GM12872 (cell line): Measurements from ENCODE around the gene CTNNA3.

Experiments
- CTCF ChIP-seq: IDR thresholded peaks from 3 replicates; pipeline ENCODE4 v1.5.1; 2011; ENCODE audit warnings: low read depth, mild to moderate bottlenecking, low read length, moderate library complexity; ENCODE audit not compliant: insufficient read depth

The CTNNA3 gene

GRCh38 chr10:66071907-66072306 is 1624.1 kb downstream of the CTNNA3 start:
- no peak for TF ChIP-seq CTCF

GRCh38 chr10:66058594-66058993 is 1637.4 kb downstream of the CTNNA3 start:
- TF ChIP-seq CTCF, result no peak

- no peak for TF ChIP-seq CTCF
Observed at GRCh38 chr10:66049335-66049734, 1646.7 kb downstream of the CTNNA3 start.

- no peak for TF ChIP-seq CTCF
Observed at GRCh38 chr10:66045859-66046258, 1650.1 kb downstream of the CTNNA3 start.

- TF ChIP-seq CTCF, result no peak
Observed at GRCh38 chr10:66041771-66042170, 1654.2 kb downstream of the CTNNA3 start.

- TF ChIP-seq CTCF, result no peak
Observed at GRCh38 chr10:66038623-66039022, 1657.4 kb downstream of the CTNNA3 start.

GRCh38 chr10:66026321-66026720 is 1669.7 kb downstream of the CTNNA3 start:
- TF ChIP-seq CTCF, result no peak

- no peak for TF ChIP-seq CTCF
Observed at GRCh38 chr10:66025186-66025585, 1670.8 kb downstream of the CTNNA3 start.
